ENCODE data around the gene SCUBE1. TPM values are rescaled to one million over a fixed set of nuclear protein-coding genes. Genes with fewer than 3 reads are reported as not detected.

The SCUBE1 gene
- total and polyA plus RNA-seq, 2 of the 4 experiments (the other 2 are of a cell fraction) = not detected

- ATAC-seq (ENCODE audit: low read depth) (no peak), DNase-seq (no peak)
- Histone ChIP-seq H2BK20ac (ENCODE audit: low read depth, low read length) (no peak overlapping the region), H3K23ac (ENCODE audit: low read depth, low read length) (no peak overlapping the region), H3K9me1 (ENCODE audit: insufficient read depth, low read length) (no peaks in the 10 kb centered on the region), H3K36me3 (ENCODE audit: control insufficient read depth, insufficient read depth, low read length) (no peaks in the 10 kb centered on the region), H3K4ac (ENCODE audit: low read depth, low read length) (no peak overlapping the region), H4K5ac (ENCODE audit: low read depth, low read length) (no peak overlapping the region), H2AK9ac (replicated peaks; ENCODE audit: low read depth, low read length, poor library complexity) (no peak overlapping the region), H2BK120ac (ENCODE audit: low read depth, low read length) (no peak overlapping the region), H2BK15ac (ENCODE audit: low read depth, low read length) (no peak overlapping the region), H3K4me2 (ENCODE audit: low read depth, low read length) (no peak overlapping the region), H3K27ac (ENCODE audit: insufficient read depth, low read length) (no peak overlapping the region), H3K4me3 (ENCODE audit: insufficient read depth, low read depth, low read length) (no peak overlapping the region), H4K91ac (ENCODE audit: insufficient read depth, low read depth, low read length) (no peak overlapping the region), H4K20me1 (ENCODE audit: insufficient read depth, low read length) (no peaks in the 10 kb centered on the region), H4K8ac (ENCODE audit: low read depth in 2 of 2, low read length in 2 of 2) (no peak overlapping the region), H3K4me1 (ENCODE audit: control insufficient read depth, insufficient read depth, low read length) (peaks cover 2% of the 10 kb centered on the region; the same call in 1 of the 2 replicates), H3K9ac (ENCODE audit: low read depth, low read length) (no peak overlapping the region), H3K27me3 (ENCODE audit: control insufficient read depth, insufficient read depth, low read length) (peaks cover 36% of the 10 kb centered on the region), H3K9me3 (ENCODE audit: control insufficient read depth, insufficient read depth, low read length) (no peaks in the 10 kb centered on the region), H3K14ac (replicated peaks; ENCODE audit: low read depth, low read length) (no peak overlapping the region), H3K56ac (ENCODE audit: extremely low read depth, insufficient read depth, low read length) (no peak overlapping the region), H2BK5ac (ENCODE audit: low read depth, low read length, poor library complexity, severe bottlenecking) (no peak overlapping the region), H2AFZ (replicated peaks; ENCODE audit: low read length, poor library complexity) (no peak overlapping the region), H2AK5ac (ENCODE audit: low read depth, low read length) (no peak overlapping the region), H3K18ac (ENCODE audit: low read depth, low read length) (no peak overlapping the region), H3K79me1 (ENCODE audit: low read depth in 1 of 2, low read length in 2 of 2) (no peaks in the 10 kb centered on the region)
- no TSS peak for BruUV-seq (replicated peaks)
- in situ Hi-C loops (cut with MboI; ENCODE audit: low sequenced_read_pairs) (no loop called here), dilution Hi-C loops (cut with HindIII; ENCODE audit: low sequenced_read_pairs, unreplicated experiment) (no loop called here), intact Hi-C loops (cut with micrococcal nuclease) (no loop called here)
- no CpG with 5 or more reads among the region's 10 CpGs for WGBS, 2 experiments (ENCODE audit: extremely low coverage in 2 of 2, insufficient read length in 1 of 2)
- TF ChIP-seq POLR2A (IDR thresholded peaks at IDR 0.05; ENCODE audit: low read depth, low read length) = no peak
- ChIA-PET CTCF (no interaction called here), POLR2A (ENCODE audit: unreplicated experiment) (no interaction called here)
Observed at GRCh38 chr22:43308836-43309235, 34.3 kb downstream of the SCUBE1 start.

Measured in IMR-90 (cell line).